ENCODE results near the gene ZFHX2. TPM values are rescaled to one million over a fixed set of nuclear protein-coding genes. Genes with fewer than 3 reads are reported as not detected.

The ZFHX2 gene
- total RNA-seq, 1 donor from 2014 or later = 2.7 TPM

GRCh38 chr14:23555533-23555881, 3.9 kb upstream of the ZFHX2 start:
- H3K4me1 Mint-ChIP-seq (ENCODE audit: low read depth) = peaks cover 31% of the 10 kb centered on the region
- H3K36me3 Mint-ChIP-seq (ENCODE audit: low read depth) = peaks cover 20% of the 10 kb centered on the region
- no peaks in the 10 kb centered on the region for H3K9me3 Mint-ChIP-seq
- no peaks in the 10 kb centered on the region for H3K27me3 Mint-ChIP-seq (ENCODE audit: insufficient read depth)
- peak overlapping the region; percentile 97 for H3K27ac Mint-ChIP-seq
- DNase-seq (ENCODE audit: low spot score) = no peak
- peak overlapping the region; percentile 97 for H3K4me3 Mint-ChIP-seq
- intact Hi-C loops (cut with micrococcal nuclease) = loop anchor here (1.0 to 5.0 kb wide), 2 partner anchors 86 to 557 kb away; partner anchors contain the start of genes DCAF11, NGDN and NRL

DNA sequence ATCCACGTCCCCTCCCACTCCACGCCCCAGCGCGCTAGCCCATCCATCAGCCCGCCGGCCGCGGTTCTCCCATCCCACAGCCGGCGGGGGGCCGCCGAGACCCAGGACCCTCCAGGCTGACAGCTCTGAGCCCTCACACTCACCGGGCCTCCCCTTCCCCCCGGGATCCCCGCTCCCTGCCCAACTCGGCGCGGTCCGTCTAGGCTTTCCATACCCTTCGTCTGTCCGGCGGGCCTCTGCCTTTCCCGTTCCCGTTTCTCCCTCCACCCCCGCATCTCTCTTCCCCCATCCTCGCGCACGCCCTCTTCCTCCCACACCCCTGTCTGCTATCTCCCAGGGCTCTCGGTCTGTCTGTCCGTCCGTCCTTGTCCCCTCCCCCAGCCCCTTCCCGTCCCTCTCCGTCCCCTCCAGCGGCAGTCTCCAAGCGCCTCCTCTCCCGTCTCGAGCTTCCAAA, 726 bp downstream of the ZFHX2 start:
- no peak for DNase-seq (ENCODE audit: low spot score)
- Mint-ChIP-seq H3K9me3 (no peaks in the 10 kb centered on the region), H3K4me1 (ENCODE audit: low read depth) (peaks cover 5% of the 10 kb centered on the region), H3K27ac (peak overlapping the region; percentile 45), H3K36me3 (ENCODE audit: low read depth) (no peaks in the 10 kb centered on the region), H3K27me3 (ENCODE audit: insufficient read depth) (no peaks in the 10 kb centered on the region), H3K4me3 (no peak overlapping the region)
- intact Hi-C loops (cut with micrococcal nuclease) = loop anchor here (1.0 to 2.0 kb wide), 5 partner anchors 8 to 248 kb away; partner anchors contain the start of genes AP1G2, NGDN, PABPN1 and PPP1R3E

GRCh38 chr14:23550131-23550811, 1.3 kb downstream of the ZFHX2 start:
- H3K27ac Mint-ChIP-seq = no peak overlapping the region

DNA sequence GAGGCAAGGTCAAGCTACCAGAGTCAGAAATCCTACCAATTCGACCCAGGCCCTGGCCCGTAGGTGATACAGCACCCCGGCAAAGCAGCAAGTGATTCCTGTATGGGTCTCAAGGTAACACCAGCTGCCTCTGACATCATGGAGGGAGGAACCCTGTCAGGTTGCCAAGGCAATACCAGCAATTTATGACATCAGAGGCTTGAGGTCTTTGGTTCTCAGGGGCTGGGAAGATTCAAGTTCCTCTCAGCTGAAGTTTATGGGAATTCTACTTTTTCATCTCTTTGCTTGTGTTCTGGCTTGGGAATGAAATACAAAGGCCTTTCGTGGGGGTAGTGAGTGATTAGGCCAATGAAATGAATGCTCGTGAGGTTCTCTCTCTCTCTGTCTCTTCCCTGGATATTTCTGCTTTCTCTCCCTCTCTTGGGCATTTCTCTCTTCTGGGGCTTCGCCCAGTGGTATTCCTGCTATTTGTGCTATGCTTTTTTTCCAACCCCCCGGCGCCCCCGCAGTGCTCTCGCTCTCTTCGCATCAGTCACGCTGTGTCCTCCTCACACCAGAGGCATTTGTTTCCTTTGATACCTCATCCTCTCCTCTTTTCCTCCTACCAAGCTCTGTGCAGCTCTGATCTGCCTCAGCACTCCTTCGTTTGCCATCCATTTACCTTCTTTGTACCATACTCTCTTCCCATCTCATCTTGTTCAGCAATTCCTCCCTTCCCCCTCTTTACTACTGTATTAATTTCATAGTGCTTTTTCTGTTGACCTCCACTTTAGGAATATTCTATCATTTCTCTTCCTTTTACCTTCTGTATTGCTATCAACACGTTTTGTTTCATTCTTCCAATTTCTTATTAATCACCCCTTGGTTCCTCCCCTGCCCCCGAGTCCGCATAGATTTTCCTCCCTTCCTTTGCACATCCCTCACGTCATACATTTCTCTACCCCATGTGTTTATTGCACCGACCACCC, 2.9 kb downstream of the ZFHX2 start:
- Mint-ChIP-seq H3K36me3 (ENCODE audit: low read depth) (peaks cover 3% of the 10 kb centered on the region), H3K4me3 (no peak overlapping the region), H3K27ac (no peak overlapping the region), H3K27me3 (ENCODE audit: insufficient read depth) (no peaks in the 10 kb centered on the region), H3K4me1 (ENCODE audit: low read depth) (no peaks in the 10 kb centered on the region), H3K9me3 (no peaks in the 10 kb centered on the region)
- intact Hi-C loops (cut with micrococcal nuclease) = no loop called here
- DNase-seq (ENCODE audit: low spot score) = no peak

More at GRCh38 chr14:23550131-23550811, 1.3 kb downstream of the ZFHX2 start:
- no peak for DNase-seq (ENCODE audit: low spot score)
- intact Hi-C loops (cut with micrococcal nuclease) = loop anchor here (2.0 kb wide), 2 partner anchors 17 to 247 kb away; partner anchors contain the start of genes AP1G2 and PPP1R3E
- no peak overlapping the region for H3K4me3 Mint-ChIP-seq
- H3K27me3 Mint-ChIP-seq (ENCODE audit: insufficient read depth) = no peaks in the 10 kb centered on the region
- H3K9me3 Mint-ChIP-seq = no peaks in the 10 kb centered on the region
- H3K4me1 Mint-ChIP-seq (ENCODE audit: low read depth) = peaks cover 3% of the 10 kb centered on the region
- H3K36me3 Mint-ChIP-seq (ENCODE audit: low read depth) = peaks cover 2% of the 10 kb centered on the region

GRCh38 chr14:23547924-23548323, 3.6 kb downstream of the ZFHX2 start:
- peaks cover 3% of the 10 kb centered on the region for H3K36me3 Mint-ChIP-seq (ENCODE audit: low read depth)
- no peak overlapping the region for H3K27ac Mint-ChIP-seq
- DNase-seq (ENCODE audit: low spot score) = no peak
- no peaks in the 10 kb centered on the region for H3K4me1 Mint-ChIP-seq (ENCODE audit: low read depth)
- intact Hi-C loops (cut with micrococcal nuclease) = no loop called here
- H3K4me3 Mint-ChIP-seq = no peak overlapping the region
- no peaks in the 10 kb centered on the region for H3K9me3 Mint-ChIP-seq
- no peaks in the 10 kb centered on the region for H3K27me3 Mint-ChIP-seq (ENCODE audit: insufficient read depth)

- no peaks in the 10 kb centered on the region for H3K27me3 Mint-ChIP-seq (ENCODE audit: insufficient read depth)
- H3K4me1 Mint-ChIP-seq (ENCODE audit: low read depth) = no peaks in the 10 kb centered on the region
- no peaks in the 10 kb centered on the region for H3K9me3 Mint-ChIP-seq
- H3K36me3 Mint-ChIP-seq (ENCODE audit: low read depth) = peaks cover 3% of the 10 kb centered on the region
- no peak for DNase-seq (ENCODE audit: low spot score)
- no peak overlapping the region for H3K27ac Mint-ChIP-seq
- intact Hi-C loops (cut with micrococcal nuclease) = no loop called here
- H3K4me3 Mint-ChIP-seq = no peak overlapping the region
These were observed 5.0 kb downstream of the ZFHX2 start for GRCh38 chr14:23546450-23547035.

GRCh38 chr14:23545740-23546365, 5.7 kb downstream of the ZFHX2 start:
- Mint-ChIP-seq H3K9me3 (no peaks in the 10 kb centered on the region), H3K4me1 (ENCODE audit: low read depth) (no peaks in the 10 kb centered on the region), H3K4me3 (no peak overlapping the region), H3K27me3 (ENCODE audit: insufficient read depth) (no peaks in the 10 kb centered on the region), H3K27ac (no peak overlapping the region), H3K36me3 (ENCODE audit: low read depth) (peaks cover 3% of the 10 kb centered on the region)
- DNase-seq (ENCODE audit: low spot score) = no peak
- intact Hi-C loops (cut with micrococcal nuclease) = no loop called here

GRCh38 chr14:23544511-23545447, 6.8 kb downstream of the ZFHX2 start:
- intact Hi-C loops (cut with micrococcal nuclease) = no loop called here
- Mint-ChIP-seq H3K4me3 (no peak overlapping the region), H3K27ac (no peak overlapping the region), H3K4me1 (ENCODE audit: low read depth) (no peaks in the 10 kb centered on the region), H3K9me3 (no peaks in the 10 kb centered on the region), H3K36me3 (ENCODE audit: low read depth) (peaks cover 3% of the 10 kb centered on the region), H3K27me3 (ENCODE audit: insufficient read depth) (peaks cover under 1% of the 10 kb centered on the region)
- no peak for DNase-seq (ENCODE audit: low spot score)

- no peak for DNase-seq (ENCODE audit: low spot score)
- Mint-ChIP-seq H3K4me1 (ENCODE audit: low read depth) (no peaks in the 10 kb centered on the region), H3K9me3 (no peaks in the 10 kb centered on the region), H3K27me3 (ENCODE audit: insufficient read depth) (peaks cover 6% of the 10 kb centered on the region), H3K36me3 (ENCODE audit: low read depth) (peaks cover 3% of the 10 kb centered on the region), H3K4me3 (no peak overlapping the region), H3K27ac (no peak overlapping the region)
- intact Hi-C loops (cut with micrococcal nuclease) = no loop called here
These were observed 8.2 kb downstream of the ZFHX2 start for GRCh38 chr14:23543403-23543802.

DNA sequence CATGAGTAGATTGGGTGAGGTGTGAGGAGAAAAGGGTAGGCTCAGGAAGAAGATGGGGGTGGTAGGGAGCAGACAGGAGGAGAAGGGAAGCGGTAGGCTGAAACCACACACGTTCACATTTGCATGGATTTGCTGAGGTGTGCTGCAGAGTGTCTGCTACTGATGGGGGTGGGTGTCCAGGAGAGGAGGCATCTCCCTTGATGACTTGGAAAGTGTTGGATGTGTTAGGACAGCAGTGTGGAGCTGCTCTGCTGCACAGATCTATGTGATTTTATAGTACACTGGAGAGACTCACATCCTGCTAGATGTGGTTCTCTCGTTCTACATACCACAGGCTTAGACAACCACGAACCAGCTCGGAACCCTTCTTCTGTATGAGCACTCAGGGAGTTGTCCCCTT, 9.3 kb downstream of the ZFHX2 start:
- Mint-ChIP-seq H3K36me3 (ENCODE audit: low read depth) (peaks cover 3% of the 10 kb centered on the region), H3K27me3 (ENCODE audit: insufficient read depth) (peaks cover 7% of the 10 kb centered on the region), H3K27ac (no peak overlapping the region), H3K9me3 (no peaks in the 10 kb centered on the region), H3K4me1 (ENCODE audit: low read depth) (no peaks in the 10 kb centered on the region), H3K4me3 (no peak overlapping the region)
- intact Hi-C loops (cut with micrococcal nuclease) = no loop called here
- DNase-seq (ENCODE audit: low spot score) = no peak

DNA sequence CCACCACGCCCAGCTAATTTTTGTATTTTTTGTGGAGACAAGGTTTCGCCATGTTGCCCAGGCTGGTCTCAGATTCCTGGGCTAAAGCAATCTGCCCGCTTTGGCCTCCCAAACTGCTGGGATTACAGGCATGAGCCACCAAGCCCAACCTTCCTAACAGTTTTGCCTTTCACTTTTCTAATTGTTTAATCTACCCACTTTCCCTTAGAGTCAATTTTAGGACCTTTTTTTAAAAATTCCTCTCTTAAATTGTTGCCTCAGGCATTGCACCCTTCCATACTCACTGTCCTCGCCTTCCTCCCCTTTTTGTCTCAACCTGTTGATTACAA, 11.5 kb downstream of the ZFHX2 start:
- H3K4me3 Mint-ChIP-seq = no peak overlapping the region
- no peaks in the 10 kb centered on the region for H3K36me3 Mint-ChIP-seq (ENCODE audit: low read depth)
- DNase-seq (ENCODE audit: low spot score) = no peak
- no peak overlapping the region for H3K27ac Mint-ChIP-seq
- peaks cover 7% of the 10 kb centered on the region for H3K27me3 Mint-ChIP-seq (ENCODE audit: insufficient read depth)
- no peaks in the 10 kb centered on the region for H3K4me1 Mint-ChIP-seq (ENCODE audit: low read depth)
- no peaks in the 10 kb centered on the region for H3K9me3 Mint-ChIP-seq
- intact Hi-C loops (cut with micrococcal nuclease) = no loop called here

Data from activated T-helper 1 cell treated with anti-CD3 and anti-CD28 coated beads, Interleukin-12 subunit alpha, Interleukin-12 subunit beta, Interleukin-2, Interleukin-4 antibody, amounts not matched to agents 30 ng/mL and 10 ng/mL and 1 ng/mL, durations not matched to agents 14 hours and 24 hours and 36 hours (primary cell).